Prostate gland (tissue), 2 donors: ENCODE data around the gene NSG2. TPM values are rescaled to one million over a fixed set of nuclear protein-coding genes. Genes with fewer than 3 reads are reported as not detected.

Source experiments
- DNase-seq: peaks from one replicate; pipeline ENCODE4 v3.0.0-alpha.2; 2019; ENCODE audit warnings: low spot score
- H3K27ac ChIP-seq, 2 donors: fragments of 200-600 bp; sonication (generic); 2 replicates each; pipeline ENCODE4 v1.5.1; 2017 to 2019
- H3K27me3 ChIP-seq: fragments of 200-600 bp; sonication (generic); replicated peaks from 2 replicates; pipeline ENCODE4 v1.5.1; 2019; ENCODE audit not compliant: insufficient read depth
- H3K36me3 ChIP-seq, 2 donors: fragments of 200-600 bp; sonication (generic); 1 replicate in 1 of 2; 2 replicates in 1 of 2; pipeline versions ENCODE4 v1.5.1 to v1.8.1; 2017 to 2019
- H3K4me1 ChIP-seq: fragments of 200-600 bp; sonication (generic); replicated peaks from 2 replicates; pipeline ENCODE4 v1.5.1; 2019
- H3K4me3 ChIP-seq, 2 donors: fragments of 200-600 bp; sonication (generic); 2 replicates each; pipeline ENCODE4 v1.5.1; 2017 to 2019
- H3K9me3 ChIP-seq: fragments of 200-600 bp; sonication (generic); 2 replicates; pipeline ENCODE4 v1.5.1; 2017
- POLR2A ChIP-seq: fragments of 450-650 bp; IDR thresholded peaks from one replicate; pipeline ENCODE4 v1.6.1; 2016; ENCODE audit warnings: antibody characterized with exemption, mild to moderate bottlenecking
- POLR2AphosphoS5 ChIP-seq: sonication (generic); formaldehyde crosslinking; IDR thresholded peaks from one replicate; pipeline ENCODE4 v1.6.1; 2017; ENCODE audit warnings: antibody characterized with exemption
- WGBS: methylation state at CpG from one replicate; pipeline ENCODE4 v1.1.5; 2018; 5-methylcytosine and 5-hydroxymethylcytosine counted together
- intact Hi-C: fragments of 100-400 bp; cut with DNase I; formaldehyde crosslinking; loops from one replicate; pipeline ENCODE4 v1.14.2; 2022
- total RNA-seq, 2 donors: library from RNA; depleted of rRNA; stranded (reverse); fragments of >200 nt; gene quantifications; one replicate each; pipeline ENCODE4 v1.1.0, GENCODE V29; 2016
- TF ChIP-seq, protein P1 (sequence below), 4 experiments: fragments of 200-600 bp in 2 of 4; fragments of 450-650 bp in 2 of 4; sonication (generic) in 2 of 4; IDR thresholded peaks; 1 replicate in 3 of 4; 2 replicates in 1 of 4; pipeline ENCODE4 v1.5.1; 2016 to 2019; ENCODE audit warnings: antibody characterized with exemption in 4 of 4, mild to moderate bottlenecking in 2 of 4, moderate library complexity in 2 of 4

Gene NSG2
- total RNA-seq, 2 donors from 2014 or later = 0.74 TPM; not detected in 1

DNA sequence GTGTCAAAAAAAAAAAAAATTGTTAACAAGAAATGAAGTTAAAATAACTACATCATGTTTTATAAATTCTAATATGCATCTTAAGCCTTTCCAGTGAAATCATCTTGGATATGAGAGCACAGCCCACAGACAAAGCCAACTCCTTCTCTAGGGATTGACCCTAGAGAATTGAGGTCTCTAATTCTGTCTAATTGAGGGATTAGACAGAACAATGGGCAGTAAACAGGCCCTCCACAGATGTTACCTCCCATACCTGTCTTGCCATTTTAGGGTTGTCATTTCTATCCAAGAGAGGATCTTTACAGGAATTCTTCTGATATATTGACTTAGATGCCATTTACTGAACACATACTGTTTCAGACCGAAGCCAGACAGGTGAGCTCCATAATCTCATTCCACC, 42.3 kb downstream of the NSG2 start:
- Histone ChIP-seq H3K4me1 (no peaks in the 10 kb centered on the region), H3K4me3 (no peak overlapping the region), H3K27me3 (no peaks in the 10 kb centered on the region), H3K27ac (no peak overlapping the region), H3K9me3 (no peaks in the 10 kb centered on the region), H3K36me3 (no peaks in the 10 kb centered on the region)
- TF ChIP-seq POLR2AphosphoS5 (no peak), POLR2A (no peak)
- TF ChIP-seq, protein P1, sequence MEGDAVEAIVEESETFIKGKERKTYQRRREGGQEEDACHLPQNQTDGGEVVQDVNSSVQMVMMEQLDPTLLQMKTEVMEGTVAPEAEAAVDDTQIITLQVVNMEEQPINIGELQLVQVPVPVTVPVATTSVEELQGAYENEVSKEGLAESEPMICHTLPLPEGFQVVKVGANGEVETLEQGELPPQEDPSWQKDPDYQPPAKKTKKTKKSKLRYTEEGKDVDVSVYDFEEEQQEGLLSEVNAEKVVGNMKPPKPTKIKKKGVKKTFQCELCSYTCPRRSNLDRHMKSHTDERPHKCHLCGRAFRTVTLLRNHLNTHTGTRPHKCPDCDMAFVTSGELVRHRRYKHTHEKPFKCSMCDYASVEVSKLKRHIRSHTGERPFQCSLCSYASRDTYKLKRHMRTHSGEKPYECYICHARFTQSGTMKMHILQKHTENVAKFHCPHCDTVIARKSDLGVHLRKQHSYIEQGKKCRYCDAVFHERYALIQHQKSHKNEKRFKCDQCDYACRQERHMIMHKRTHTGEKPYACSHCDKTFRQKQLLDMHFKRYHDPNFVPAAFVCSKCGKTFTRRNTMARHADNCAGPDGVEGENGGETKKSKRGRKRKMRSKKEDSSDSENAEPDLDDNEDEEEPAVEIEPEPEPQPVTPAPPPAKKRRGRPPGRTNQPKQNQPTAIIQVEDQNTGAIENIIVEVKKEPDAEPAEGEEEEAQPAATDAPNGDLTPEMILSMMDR (IDR thresholded peaks at IDR 0.05) = no peak
- 63% methylated on average over 1 of the region's 1 CpG for WGBS
- intact Hi-C loops = no loop called here
- no peak for DNase-seq

DNA sequence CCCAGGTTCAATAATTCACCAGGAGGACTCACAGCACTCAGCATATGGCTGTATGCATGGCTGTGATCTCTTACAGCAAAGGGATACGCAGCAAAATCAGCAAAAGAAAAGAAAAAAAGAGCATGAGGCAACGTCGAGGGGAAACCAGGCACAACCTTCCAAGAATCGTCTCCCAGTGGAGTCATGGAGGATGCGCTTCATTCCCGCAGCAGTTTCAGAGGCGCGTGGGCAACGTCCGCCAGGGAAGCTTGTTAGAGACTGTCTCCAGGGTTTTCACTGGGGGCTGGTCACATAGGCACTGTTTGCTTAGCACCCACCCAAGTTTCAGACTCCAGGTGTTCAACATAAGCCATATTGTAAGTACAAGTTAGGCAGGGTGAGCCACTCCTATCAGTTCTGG, 44.6 kb downstream of the NSG2 start:
- intact Hi-C loops = no loop called here
- DNase-seq = no peak
- Histone ChIP-seq H3K36me3 (no peaks in the 10 kb centered on the region), H3K9me3 (no peaks in the 10 kb centered on the region), H3K4me1 (no peaks in the 10 kb centered on the region), H3K4me3 (no peak overlapping the region), H3K27ac (no peak overlapping the region), H3K27me3 (no peaks in the 10 kb centered on the region)
- TF ChIP-seq POLR2A (no peak), POLR2AphosphoS5 (no peak)
- TF ChIP-seq, protein P1 (IDR thresholded peaks at IDR 0.05) = no peak
- WGBS = 70% methylated on average over 10 of the region's 10 CpGs

DNA sequence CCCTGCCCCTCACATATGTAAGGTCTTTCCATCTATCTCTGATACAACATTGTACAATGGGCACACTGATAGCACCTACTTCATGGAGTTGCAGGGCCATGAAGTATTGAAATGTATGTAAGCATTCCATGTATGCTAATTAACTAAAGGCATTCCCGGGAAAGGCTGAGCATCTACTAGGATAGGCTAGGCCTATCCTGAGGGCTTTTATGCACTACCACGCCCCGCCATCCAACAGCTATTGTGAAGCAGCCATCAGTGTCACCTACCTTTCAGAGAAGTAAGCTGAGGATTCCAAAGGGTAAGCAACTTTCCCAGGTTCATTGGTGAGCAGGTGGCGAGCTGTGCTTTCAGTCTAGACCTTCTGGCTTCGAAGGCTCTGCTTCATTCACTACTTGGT, 47.6 kb downstream of the NSG2 start:
- Histone ChIP-seq H3K4me3 (no peak overlapping the region), H3K27me3 (no peaks in the 10 kb centered on the region), H3K9me3 (no peaks in the 10 kb centered on the region), H3K27ac (no peak overlapping the region), H3K4me1 (no peaks in the 10 kb centered on the region), H3K36me3 (no peaks in the 10 kb centered on the region)
- 63% methylated on average over 5 of the region's 5 CpGs for WGBS
- DNase-seq = no peak
- intact Hi-C loops = no loop called here
- TF ChIP-seq POLR2A (no peak), POLR2AphosphoS5 (no peak)
- TF ChIP-seq, protein P1 (IDR thresholded peaks at IDR 0.05) = no peak

DNA sequence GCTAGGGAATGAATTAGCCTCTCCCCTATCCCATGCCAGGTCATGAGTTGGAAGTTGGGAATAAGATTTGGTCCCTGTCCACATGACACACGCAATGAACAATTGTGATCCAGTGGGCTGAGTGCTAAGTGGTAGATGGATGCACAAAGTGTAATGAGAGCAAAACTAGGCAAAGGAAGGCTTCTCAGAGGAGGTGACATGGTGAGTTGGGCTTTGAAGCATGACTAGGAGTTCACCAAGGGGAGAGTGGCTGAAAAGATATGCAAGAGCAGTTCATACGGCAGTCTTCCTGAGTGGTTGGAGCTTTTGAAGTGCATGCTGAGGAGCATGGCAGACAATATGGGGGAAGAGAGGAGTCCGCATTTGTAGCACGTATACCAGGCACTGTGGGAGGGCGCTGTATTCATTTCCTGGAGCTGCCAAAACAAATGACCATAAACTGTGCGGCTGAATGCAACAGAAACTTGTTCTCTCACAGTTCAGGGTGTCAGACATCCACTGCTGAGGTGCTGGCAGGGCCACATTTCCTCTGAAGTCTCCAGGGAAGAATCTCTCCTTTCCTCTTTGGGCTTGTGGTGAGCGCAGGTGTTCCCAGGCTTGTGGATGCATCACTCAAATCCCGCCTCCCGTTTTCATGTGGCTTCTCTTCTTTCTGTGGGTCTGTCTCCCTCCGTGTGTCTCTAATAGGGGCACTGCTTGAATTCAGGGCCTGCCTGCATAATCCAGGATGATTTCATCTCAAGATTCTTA, 49.5 kb downstream of the NSG2 start:
- no peak overlapping the region for H3K4me3 ChIP-seq
- H3K9me3 ChIP-seq = no peaks in the 10 kb centered on the region
- H3K4me1 ChIP-seq = no peaks in the 10 kb centered on the region
- TF ChIP-seq POLR2AphosphoS5 (no peak), POLR2A (no peak)
- TF ChIP-seq, protein P1 (IDR thresholded peaks at IDR 0.05) = no peak
- no peaks in the 10 kb centered on the region for H3K36me3 ChIP-seq
- no peaks in the 10 kb centered on the region for H3K27me3 ChIP-seq
- H3K27ac ChIP-seq = no peak overlapping the region
- 75% methylated on average over 10 of the region's 10 CpGs for WGBS
- DNase-seq = no peak
- intact Hi-C loops = no loop called here

DNA sequence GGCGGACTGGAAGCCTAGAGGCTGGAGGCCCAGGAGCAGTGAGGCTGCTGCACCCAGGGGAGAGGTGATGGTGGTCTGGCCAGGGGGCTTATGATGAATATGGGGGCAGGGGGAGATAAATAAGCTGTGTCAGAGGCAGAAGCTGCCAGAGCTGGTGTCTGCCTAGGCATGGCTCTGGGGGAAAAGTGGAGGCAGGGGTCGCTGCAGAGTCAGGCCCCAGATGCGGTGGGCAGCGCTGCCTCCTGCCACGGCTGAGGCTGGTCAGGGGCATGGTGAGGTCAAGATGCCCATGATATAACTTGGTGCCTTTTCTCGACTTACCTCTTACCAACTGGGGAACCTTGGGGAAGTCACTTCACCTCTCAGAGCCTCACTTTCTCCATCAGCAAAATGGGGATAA, 51.1 kb downstream of the NSG2 start:
- TF ChIP-seq, protein P1 (IDR thresholded peaks at IDR 0.05) = no peak
- TF ChIP-seq POLR2A = no peak
- TF ChIP-seq POLR2AphosphoS5 = no peak
- H3K27ac ChIP-seq = no peak overlapping the region
- H3K4me3 ChIP-seq = no peak overlapping the region
- 88% methylated on average over 6 of the region's 6 CpGs for WGBS
- DNase-seq = no peak
- H3K9me3 ChIP-seq = no peaks in the 10 kb centered on the region
- no peaks in the 10 kb centered on the region for H3K4me1 ChIP-seq
- no peaks in the 10 kb centered on the region for H3K27me3 ChIP-seq
- intact Hi-C loops = no loop called here
- H3K36me3 ChIP-seq = no peaks in the 10 kb centered on the region
